Measurements from ENCODE around the gene APAF1. TPM values are rescaled to one million over a fixed set of nuclear protein-coding genes. Genes with fewer than 3 reads are reported as not detected.

Gene APAF1
- total and polyA plus RNA-seq, 8 donors: 2.7 to 14.0 (median 5.7) TPM

DNA sequence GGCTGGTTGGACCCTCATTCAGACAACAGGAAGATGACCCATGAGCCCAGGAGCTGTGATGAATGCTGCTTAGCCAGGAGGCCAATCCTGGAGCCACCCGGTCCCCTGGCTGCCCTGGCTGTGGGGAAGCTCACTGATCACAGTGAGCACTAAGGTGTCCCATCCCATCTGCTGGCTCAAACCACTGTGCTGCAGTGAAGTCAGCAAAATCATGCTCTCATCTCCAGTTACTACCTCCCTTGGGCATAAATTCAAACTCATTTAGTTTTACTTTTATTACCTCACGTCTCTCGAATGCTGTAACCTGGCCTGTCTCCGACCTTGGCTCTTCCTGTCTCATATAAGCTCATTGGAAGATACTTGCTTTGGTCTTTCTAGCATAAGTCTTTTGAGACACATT is 112.4 kb downstream of the APAF1 start:
- FAIRE-seq: no peak
- no peak for ATAC-seq
- Histone ChIP-seq H3K36me3 (no peaks in the 10 kb centered on the region), H3K9me3 (no peaks in the 10 kb centered on the region), H3K4me3 (no peak overlapping the region), H3K4me1 (no peaks in the 10 kb centered on the region), H3K27ac (no peak overlapping the region), H3K27me3 (no peaks in the 10 kb centered on the region)
- intact Hi-C loops (cut with DNase I): no loop called here
- DNase-seq: no peak
- WGBS, 2 donors: 59 to 66% methylated on average over 4 of the region's 4 CpGs
- TF ChIP-seq, protein P1, sequence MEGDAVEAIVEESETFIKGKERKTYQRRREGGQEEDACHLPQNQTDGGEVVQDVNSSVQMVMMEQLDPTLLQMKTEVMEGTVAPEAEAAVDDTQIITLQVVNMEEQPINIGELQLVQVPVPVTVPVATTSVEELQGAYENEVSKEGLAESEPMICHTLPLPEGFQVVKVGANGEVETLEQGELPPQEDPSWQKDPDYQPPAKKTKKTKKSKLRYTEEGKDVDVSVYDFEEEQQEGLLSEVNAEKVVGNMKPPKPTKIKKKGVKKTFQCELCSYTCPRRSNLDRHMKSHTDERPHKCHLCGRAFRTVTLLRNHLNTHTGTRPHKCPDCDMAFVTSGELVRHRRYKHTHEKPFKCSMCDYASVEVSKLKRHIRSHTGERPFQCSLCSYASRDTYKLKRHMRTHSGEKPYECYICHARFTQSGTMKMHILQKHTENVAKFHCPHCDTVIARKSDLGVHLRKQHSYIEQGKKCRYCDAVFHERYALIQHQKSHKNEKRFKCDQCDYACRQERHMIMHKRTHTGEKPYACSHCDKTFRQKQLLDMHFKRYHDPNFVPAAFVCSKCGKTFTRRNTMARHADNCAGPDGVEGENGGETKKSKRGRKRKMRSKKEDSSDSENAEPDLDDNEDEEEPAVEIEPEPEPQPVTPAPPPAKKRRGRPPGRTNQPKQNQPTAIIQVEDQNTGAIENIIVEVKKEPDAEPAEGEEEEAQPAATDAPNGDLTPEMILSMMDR (IDR thresholded peaks at IDR 0.05): no peak

DNA sequence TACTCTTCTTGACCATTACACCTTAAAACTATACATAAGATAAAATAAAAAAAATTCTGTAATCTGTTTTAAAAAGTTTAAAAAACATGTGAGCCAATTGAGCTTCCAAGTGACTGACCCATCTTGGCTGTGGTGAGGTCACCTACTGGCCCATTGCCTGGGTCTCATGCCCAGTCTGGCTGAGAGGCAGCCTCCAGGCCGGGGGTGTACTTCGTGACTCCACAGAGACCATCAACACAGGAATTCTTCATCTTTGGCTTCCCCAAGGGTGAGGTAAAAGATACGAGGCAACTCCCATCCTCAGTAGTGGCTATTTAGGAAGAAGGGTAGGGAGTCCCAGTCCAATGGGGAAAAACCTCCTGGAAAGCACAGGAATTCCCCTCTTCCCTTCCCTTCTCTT is 113.2 kb downstream of the APAF1 start:
- intact Hi-C loops (cut with DNase I): no loop called here
- peak in 1 of 4 donors; percentile 36 for ATAC-seq
- FAIRE-seq: no peak
- TF ChIP-seq, protein P1 (IDR thresholded peaks at IDR 0.05): no peak
- Histone ChIP-seq H3K9me3 (no peaks in the 10 kb centered on the region), H3K27me3 (no peaks in the 10 kb centered on the region), H3K36me3 (no peaks in the 10 kb centered on the region), H3K4me3 (no peak overlapping the region), H3K4me1 (no peaks in the 10 kb centered on the region), H3K27ac (no peak overlapping the region)
- WGBS, 2 donors: 69 to 75% methylated on average over 3 of the region's 3 CpGs
- DNase-seq: no peak

DNA sequence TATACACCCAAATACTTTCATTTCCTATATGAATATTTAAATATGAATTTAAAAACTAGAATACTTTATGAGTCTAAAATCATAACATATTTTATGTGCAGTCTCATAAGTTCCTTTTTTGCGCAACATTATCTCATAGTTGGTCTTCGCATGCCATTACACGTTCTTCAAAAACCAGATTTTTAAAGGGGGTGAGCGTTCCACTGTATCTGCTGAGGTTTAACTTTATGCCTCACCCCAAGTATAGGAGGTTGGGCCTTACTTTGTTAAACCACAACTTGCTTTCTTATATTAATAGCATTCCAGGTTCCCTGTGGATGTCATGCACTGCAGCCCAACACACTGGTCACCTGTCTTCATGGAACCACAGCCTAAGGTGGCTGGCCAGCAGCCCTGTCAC is 118.6 kb downstream of the APAF1 start:
- Histone ChIP-seq H3K27me3 (no peaks in the 10 kb centered on the region), H3K36me3 (no peaks in the 10 kb centered on the region), H3K9me3 (no peaks in the 10 kb centered on the region), H3K4me1 (no peaks in the 10 kb centered on the region), H3K27ac (no peak overlapping the region), H3K4me3 (no peak overlapping the region)
- no peak for DNase-seq
- intact Hi-C loops (cut with DNase I): no loop called here
- no peak for ATAC-seq
- WGBS, 2 donors: 88 to 93% methylated on average over 4 of the region's 4 CpGs
- no peak for FAIRE-seq
- TF ChIP-seq, protein P1 (IDR thresholded peaks at IDR 0.05): no peak

DNA sequence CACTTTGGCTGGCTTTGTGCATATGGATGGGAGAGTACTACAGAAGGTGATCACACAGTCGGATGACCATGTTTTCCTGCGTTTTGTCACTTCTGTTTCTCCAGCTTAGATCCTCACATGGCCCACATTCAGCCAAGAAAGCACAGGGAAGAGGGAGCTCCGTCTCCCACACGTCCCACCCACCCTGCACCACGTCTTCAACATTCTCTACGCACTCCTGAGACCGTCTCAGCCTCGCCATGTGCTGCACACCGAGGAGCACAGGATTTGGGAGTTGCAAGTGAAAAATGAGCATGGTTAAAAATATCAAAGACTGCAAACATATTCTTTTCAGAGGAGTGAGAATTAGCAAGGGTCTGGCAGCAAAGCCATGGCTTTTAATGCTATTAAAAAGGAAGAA is 122.2 kb downstream of the APAF1 start:
- Histone ChIP-seq H3K4me1 (no peaks in the 10 kb centered on the region), H3K27ac (no peak overlapping the region), H3K9me3 (no peaks in the 10 kb centered on the region), H3K4me3 (no peak overlapping the region), H3K27me3 (no peaks in the 10 kb centered on the region), H3K36me3 (no peaks in the 10 kb centered on the region)
- DNase-seq (no peak), ATAC-seq (no peak), FAIRE-seq (no peak)
- 72 to 87% methylated on average over 9 of the region's 9 CpGs for WGBS, 2 donors
- intact Hi-C loops (cut with DNase I): no loop called here
- TF ChIP-seq, protein P1 (IDR thresholded peaks at IDR 0.05): no peak

DNA sequence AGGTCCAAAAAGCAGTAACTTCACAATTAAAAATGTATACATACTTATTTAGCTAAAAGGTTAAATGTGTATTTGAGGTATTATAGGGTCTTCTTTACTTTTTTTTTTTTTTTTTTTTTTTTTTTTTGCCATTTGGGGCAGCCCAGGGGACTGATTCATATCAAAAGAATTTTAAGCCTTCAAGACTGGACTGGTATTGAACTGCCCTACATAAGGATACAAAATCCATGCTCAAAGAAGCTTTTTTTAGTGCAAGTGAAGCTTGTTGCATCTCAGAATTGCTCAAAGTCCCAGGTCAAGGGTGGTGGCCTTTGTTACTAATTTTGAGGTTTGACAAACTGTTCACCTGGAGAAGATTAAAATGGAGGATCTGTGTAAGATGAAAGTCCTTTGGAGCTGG is 124.0 kb downstream of the APAF1 start:
- intact Hi-C loops (cut with DNase I): no loop called here
- DNase-seq: no peak
- FAIRE-seq: no peak
- Histone ChIP-seq H3K27ac (no peak overlapping the region), H3K4me1 (no peaks in the 10 kb centered on the region), H3K36me3 (no peaks in the 10 kb centered on the region), H3K4me3 (no peak overlapping the region), H3K27me3 (no peaks in the 10 kb centered on the region), H3K9me3 (no peaks in the 10 kb centered on the region)
- TF ChIP-seq, protein P1 (IDR thresholded peaks at IDR 0.05): no peak
- ATAC-seq: no peak
